Right lobe of liver (tissue), 4 donors: ENCODE results near the gene AGAP3.

ENCODE experiments used
- CTCF ChIP-seq, 4 donors: fragments of 200-600 bp in 3 of 4; fragments of 450-650 bp in 1 of 4; IDR thresholded peaks; one replicate each; pipeline versions ENCODE4 v1.5.1 to v1.8.0; 2016 to 2022; ENCODE audit warnings: antibody characterized with exemption in 4 of 4, mild to moderate bottlenecking in 2 of 4
- POLR2A ChIP-seq: fragments of 450-650 bp; IDR thresholded peaks from one replicate; pipeline ENCODE4 v1.6.1; 2017; ENCODE audit warnings: antibody characterized with exemption, mild to moderate bottlenecking
- donor health status: DM: no; HTN: no; CAD: no.
- donor health status: DM: no; HTN: no; CAD: no.
- donor health status: DM: no; HTN: yes; CAD: no.

GRCh38 chr7:151168003-151168786 lies 81.9 kb downstream of the AGAP3 start:
- peak; percentile 32 to 69 (median 58) for TF ChIP-seq CTCF (IDR thresholded peaks at IDR 0.05)
- TF ChIP-seq POLR2A, result no peak
